ENCODE data around the gene MAP3K7.
"Not testable (repeated sequence)": the region's sequence is repeated elsewhere in the genome, so short reads cannot be mapped to it uniquely, and the experiment has no call there.

The MAP3K7 gene

GRCh38 chr6:90578894-90579549 lies 7.8 kb downstream of the MAP3K7 start:
- DNase-seq (ENCODE audit: low read depth, low spot score), result no peak

- peak; percentile 31 for DNase-seq (ENCODE audit: low read depth, low spot score)
Measured at GRCh38 chr6:90575267-90575666, 11.6 kb downstream of the MAP3K7 start.

GRCh38 chr6:90574610-90575009 lies 12.3 kb downstream of the MAP3K7 start:
- DNase-seq (ENCODE audit: low read depth, low spot score), result no peak

- DNase-seq (ENCODE audit: low read depth, low spot score), result no peak
Measured at GRCh38 chr6:90573624-90574023, 13.2 kb downstream of the MAP3K7 start.

GRCh38 chr6:90572856-90573255 lies 14.0 kb downstream of the MAP3K7 start:
- DNase-seq (ENCODE audit: low read depth, low spot score), result no peak

- DNase-seq (ENCODE audit: low read depth, low spot score), result no peak
Measured at GRCh38 chr6:90569223-90569622, 17.6 kb downstream of the MAP3K7 start.

GRCh38 chr6:90567682-90568081 lies 19.2 kb downstream of the MAP3K7 start:
- DNase-seq (ENCODE audit: low read depth, low spot score), result not testable (repeated sequence)

GRCh38 chr6:90562341-90562740 lies 24.5 kb downstream of the MAP3K7 start:
- DNase-seq (ENCODE audit: low read depth, low spot score), result not testable (repeated sequence)

GRCh38 chr6:90559931-90560330 lies 26.9 kb downstream of the MAP3K7 start:
- DNase-seq (ENCODE audit: low read depth, low spot score), result no peak

- DNase-seq (ENCODE audit: low read depth, low spot score), result no peak
Measured at GRCh38 chr6:90557006-90557405, 29.9 kb downstream of the MAP3K7 start.

GRCh38 chr6:90547991-90548390 lies 38.9 kb downstream of the MAP3K7 start:
- no peak for DNase-seq (ENCODE audit: low read depth, low spot score)

- no peak for DNase-seq (ENCODE audit: low read depth, low spot score)
Measured at GRCh38 chr6:90547079-90547478, 39.8 kb downstream of the MAP3K7 start.

GRCh38 chr6:90545448-90545847 lies 41.4 kb downstream of the MAP3K7 start:
- DNase-seq (ENCODE audit: low read depth, low spot score), result no peak

- DNase-seq (ENCODE audit: low read depth, low spot score), result no peak
Measured at GRCh38 chr6:90544741-90545140, 42.1 kb downstream of the MAP3K7 start.

GRCh38 chr6:90544081-90544480 lies 42.8 kb downstream of the MAP3K7 start:
- DNase-seq (ENCODE audit: low read depth, low spot score), result no peak

GRCh38 chr6:90541221-90541620 lies 45.7 kb downstream of the MAP3K7 start:
- no peak for DNase-seq (ENCODE audit: low read depth, low spot score)

GRCh38 chr6:90538278-90539046 lies 48.4 kb downstream of the MAP3K7 start:
- DNase-seq (ENCODE audit: low read depth, low spot score), result no peak

- no peak for DNase-seq (ENCODE audit: low read depth, low spot score)
Measured at GRCh38 chr6:90537723-90538258, 49.1 kb downstream of the MAP3K7 start.

GRCh38 chr6:90537027-90537426 lies 49.8 kb downstream of the MAP3K7 start:
- DNase-seq (ENCODE audit: low read depth, low spot score), result no peak

- no peak for DNase-seq (ENCODE audit: low read depth, low spot score)
Measured at GRCh38 chr6:90536520-90536919, 50.4 kb downstream of the MAP3K7 start.

GRCh38 chr6:90534337-90535025 lies 52.4 kb downstream of the MAP3K7 start:
- DNase-seq (ENCODE audit: low read depth, low spot score), result no peak

- DNase-seq (ENCODE audit: low read depth, low spot score), result no peak
Measured at GRCh38 chr6:90533615-90534336, 53.1 kb downstream of the MAP3K7 start.
